ENCODE data around the gene TCEAL3. TPM values are rescaled to one million over a fixed set of nuclear protein-coding genes. Genes with fewer than 3 reads are reported as not detected.
"Not testable (repeated sequence)": the region's sequence is repeated elsewhere in the genome, so short reads cannot be mapped to it uniquely, and the experiment has no call there.

Gene TCEAL3
- total and polyA plus RNA-seq, 3 donors from 2014 or later = 56.7 to 65.8 (median 62.0) TPM

DNA sequence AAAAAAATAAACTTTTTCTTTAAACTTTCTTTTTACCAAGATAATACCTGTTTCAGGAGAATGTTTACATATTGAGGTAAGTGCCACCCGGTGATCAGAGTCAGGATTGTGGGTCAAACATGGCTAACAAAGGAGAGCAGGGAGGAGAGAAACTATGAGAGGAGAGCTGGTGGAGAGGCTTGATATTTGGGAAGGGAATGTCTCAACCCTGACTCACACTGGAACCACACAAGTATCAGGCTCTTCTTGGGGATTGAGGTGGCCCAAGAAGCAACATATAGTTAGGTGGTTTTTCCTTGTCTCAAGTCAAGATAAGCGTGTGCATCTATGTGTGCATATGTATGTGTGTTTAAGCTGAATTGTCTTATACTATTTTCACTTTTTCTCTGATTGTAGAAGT lies 27.7 kb downstream of the TCEAL3 start:
- intact Hi-C loops (cut with DNase I; ENCODE audit: low total_unique reads) = no loop called here
- Histone ChIP-seq H3K36me3 (ENCODE audit: low read depth, missing control alignments) (no peaks in the 10 kb centered on the region), H3K9me3 (no peaks in the 10 kb centered on the region), H3K4me3 (no peak overlapping the region), H3K27me3 (no peaks in the 10 kb centered on the region), H3K4me1 (no peaks in the 10 kb centered on the region), H3K27ac (no peak overlapping the region)
- no peak for DNase-seq
- TF ChIP-seq, protein P1, sequence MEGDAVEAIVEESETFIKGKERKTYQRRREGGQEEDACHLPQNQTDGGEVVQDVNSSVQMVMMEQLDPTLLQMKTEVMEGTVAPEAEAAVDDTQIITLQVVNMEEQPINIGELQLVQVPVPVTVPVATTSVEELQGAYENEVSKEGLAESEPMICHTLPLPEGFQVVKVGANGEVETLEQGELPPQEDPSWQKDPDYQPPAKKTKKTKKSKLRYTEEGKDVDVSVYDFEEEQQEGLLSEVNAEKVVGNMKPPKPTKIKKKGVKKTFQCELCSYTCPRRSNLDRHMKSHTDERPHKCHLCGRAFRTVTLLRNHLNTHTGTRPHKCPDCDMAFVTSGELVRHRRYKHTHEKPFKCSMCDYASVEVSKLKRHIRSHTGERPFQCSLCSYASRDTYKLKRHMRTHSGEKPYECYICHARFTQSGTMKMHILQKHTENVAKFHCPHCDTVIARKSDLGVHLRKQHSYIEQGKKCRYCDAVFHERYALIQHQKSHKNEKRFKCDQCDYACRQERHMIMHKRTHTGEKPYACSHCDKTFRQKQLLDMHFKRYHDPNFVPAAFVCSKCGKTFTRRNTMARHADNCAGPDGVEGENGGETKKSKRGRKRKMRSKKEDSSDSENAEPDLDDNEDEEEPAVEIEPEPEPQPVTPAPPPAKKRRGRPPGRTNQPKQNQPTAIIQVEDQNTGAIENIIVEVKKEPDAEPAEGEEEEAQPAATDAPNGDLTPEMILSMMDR (IDR thresholded peaks at IDR 0.05) = no peak
- TF ChIP-seq POLR2A (IDR thresholded peaks at IDR 0.05) = no peak
- 84 to 86% methylated on average over 2 of the region's 2 CpGs for WGBS, 2 donors

DNA sequence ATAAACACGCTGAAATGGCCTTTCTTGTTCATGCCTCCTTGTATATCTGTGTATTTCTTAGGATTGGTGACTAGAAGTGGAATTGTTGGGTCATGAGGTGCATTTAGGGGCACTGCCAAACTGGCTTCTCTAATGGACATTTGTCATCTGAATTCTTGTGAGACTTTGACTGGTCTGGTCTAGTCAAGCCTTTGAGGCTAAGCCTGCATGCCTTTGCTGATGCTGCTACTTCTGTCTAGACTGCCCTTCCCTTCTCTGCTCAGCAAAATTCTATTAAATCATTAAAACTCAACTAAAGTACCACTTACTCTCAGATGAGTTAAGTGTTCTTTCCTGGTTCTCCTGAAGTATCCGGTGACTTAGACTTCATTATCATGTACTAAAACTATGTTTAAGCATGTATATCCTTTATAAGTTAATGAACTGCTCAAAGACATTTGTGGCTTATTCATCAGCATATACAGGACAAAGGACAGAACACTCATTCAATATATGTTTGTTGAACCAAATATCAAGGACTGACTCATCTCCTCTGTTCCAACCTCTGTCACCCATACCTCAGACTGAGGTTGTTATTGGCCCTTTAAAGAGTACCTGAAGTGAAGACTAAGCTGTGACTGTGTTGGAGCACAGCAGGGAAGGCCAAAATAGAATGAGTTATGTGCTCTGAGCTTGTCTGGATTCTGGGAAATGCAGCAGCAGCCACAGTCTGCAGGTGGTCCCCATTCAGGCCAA lies 30.0 kb downstream of the TCEAL3 start:
- Histone ChIP-seq H3K27me3 (no peaks in the 10 kb centered on the region), H3K36me3 (ENCODE audit: low read depth, missing control alignments) (no peaks in the 10 kb centered on the region), H3K27ac (no peak overlapping the region), H3K4me1 (no peaks in the 10 kb centered on the region), H3K9me3 (no peaks in the 10 kb centered on the region), H3K4me3 (no peak overlapping the region)
- no peak for DNase-seq
- WGBS, 2 donors = 94 to 96% methylated on average over 2 of the region's 2 CpGs
- intact Hi-C loops (cut with DNase I; ENCODE audit: low total_unique reads) = no loop called here
- TF ChIP-seq POLR2A (IDR thresholded peaks at IDR 0.05) = no peak
- TF ChIP-seq, protein P1 (IDR thresholded peaks at IDR 0.05) = no peak

DNA sequence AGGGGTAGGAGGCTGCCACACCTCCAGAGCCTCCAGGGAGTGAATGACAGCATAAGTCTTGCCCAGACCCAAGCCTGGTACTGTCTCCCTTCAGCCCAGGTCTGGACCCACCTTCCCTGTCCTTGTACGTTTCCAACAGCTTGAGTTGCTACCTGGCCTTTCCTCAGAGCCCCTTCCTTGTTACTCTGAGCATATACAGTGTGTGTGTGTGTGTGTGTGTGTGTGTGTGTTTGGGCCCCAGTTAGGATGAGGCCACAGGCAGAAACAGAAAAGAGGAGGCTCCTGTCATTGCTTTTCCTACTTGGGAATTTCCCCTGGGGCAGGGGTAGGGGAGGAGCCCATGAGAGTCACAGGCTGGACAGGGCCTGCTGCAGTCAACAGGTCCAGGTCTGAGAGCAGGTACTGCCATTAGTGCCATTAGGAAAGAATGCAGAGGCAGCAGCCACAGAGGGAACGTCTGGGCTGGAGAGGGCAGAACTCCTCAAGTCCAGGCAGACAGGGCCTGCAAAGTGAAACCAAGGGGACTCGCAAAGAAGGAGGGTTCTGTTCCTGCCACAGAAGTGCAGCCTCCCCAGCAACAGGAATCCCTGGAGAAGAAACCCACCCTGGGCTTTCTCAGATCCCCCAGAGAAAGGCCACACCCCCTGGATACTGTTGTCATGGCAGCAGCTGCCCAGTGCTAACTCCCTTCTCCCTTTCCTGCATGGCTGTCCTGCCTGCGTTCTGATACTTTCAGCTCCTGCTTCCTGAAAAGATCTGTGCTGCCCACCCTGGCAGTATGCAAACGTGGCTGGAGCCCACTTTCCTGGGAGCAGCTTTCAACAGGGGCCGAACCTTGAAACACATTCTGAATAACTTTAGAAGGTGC lies 30.9 kb downstream of the TCEAL3 start:
- H3K27ac ChIP-seq; H3K4me1 ChIP-seq; H3K27me3 ChIP-seq; intact Hi-C loops (cut with DNase I; ENCODE audit: low total_unique reads); H3K4me3 ChIP-seq; H3K9me3 ChIP-seq; H3K36me3 ChIP-seq (ENCODE audit: low read depth, missing control alignments): not testable (repeated sequence)
- WGBS, 2 donors = 30 to 39% methylated on average over 2 to 4 of the region's 6 CpGs
- DNase-seq = peak; percentile 32

DNA sequence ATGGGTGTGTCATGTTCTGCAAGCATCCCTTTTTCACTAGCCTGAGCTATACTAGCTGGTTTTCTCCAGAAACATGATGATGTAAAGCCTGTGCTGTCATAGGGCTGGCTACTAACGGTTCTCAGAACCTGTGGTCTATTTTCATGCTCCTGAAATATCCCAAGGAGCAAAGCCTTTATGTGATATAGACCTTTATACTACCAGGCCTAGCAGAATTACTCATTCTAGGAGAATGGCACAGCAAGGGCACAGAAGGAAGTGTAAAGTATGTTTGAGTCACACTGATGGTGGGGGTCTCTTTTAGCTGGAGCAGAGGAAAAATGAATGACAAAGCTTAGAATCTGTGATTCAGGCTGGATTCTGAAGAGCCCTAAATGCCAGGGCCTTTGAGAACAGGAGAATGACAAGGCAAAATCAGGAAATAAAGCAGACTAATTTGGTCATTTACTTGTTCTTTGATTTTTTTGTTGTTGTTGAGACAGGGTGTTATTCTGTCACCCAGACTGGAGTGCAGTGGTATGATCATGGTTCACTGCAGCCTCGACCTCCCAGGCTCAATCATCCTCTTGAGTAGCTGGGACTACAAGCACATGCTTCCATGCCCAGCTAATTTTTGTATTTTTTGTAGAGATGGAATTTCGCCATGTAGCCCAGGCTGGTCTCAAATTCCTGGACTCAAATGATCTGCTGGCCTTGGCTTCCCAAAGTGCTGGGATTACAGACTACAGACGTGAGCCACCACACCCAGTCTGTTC lies 32.8 kb downstream of the TCEAL3 start:
- WGBS, 2 donors = 87 to 93% methylated on average over 4 of the region's 4 CpGs
- Histone ChIP-seq H3K36me3 (ENCODE audit: low read depth, missing control alignments) (no peaks in the 10 kb centered on the region), H3K27me3 (no peaks in the 10 kb centered on the region), H3K9me3 (no peaks in the 10 kb centered on the region), H3K4me1 (no peaks in the 10 kb centered on the region), H3K4me3 (no peak overlapping the region), H3K27ac (no peak overlapping the region)
- TF ChIP-seq, protein P1 (IDR thresholded peaks at IDR 0.05) = no peak
- TF ChIP-seq POLR2A (IDR thresholded peaks at IDR 0.05) = no peak
- intact Hi-C loops (cut with DNase I; ENCODE audit: low total_unique reads) = no loop called here
- DNase-seq = no peak

DNA sequence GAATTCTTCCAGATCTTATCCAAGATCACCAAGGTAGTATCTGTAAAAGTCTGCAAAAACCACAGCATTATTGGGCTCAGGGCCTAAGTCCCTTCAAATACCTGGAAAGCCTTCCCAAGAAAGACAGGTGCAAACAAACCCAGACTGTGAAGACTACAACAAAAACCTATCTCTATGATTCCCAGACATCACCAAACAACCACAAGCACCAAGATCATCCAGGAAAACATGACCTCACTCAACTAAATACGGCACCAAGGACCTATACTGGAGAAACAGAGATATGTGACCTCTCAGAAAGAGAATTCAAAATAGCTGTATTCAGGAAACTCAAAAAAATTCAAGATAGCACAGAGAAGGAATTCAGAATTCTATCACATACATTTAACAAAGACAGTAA lies 36.4 kb downstream of the TCEAL3 start:
- intact Hi-C loops (cut with DNase I; ENCODE audit: low total_unique reads) = no loop called here
- no peaks in the 10 kb centered on the region for H3K36me3 ChIP-seq (ENCODE audit: low read depth, missing control alignments)
- no peaks in the 10 kb centered on the region for H3K9me3 ChIP-seq
- no peaks in the 10 kb centered on the region for H3K4me1 ChIP-seq
- 100% methylated on average over 1 of the region's 1 CpG for WGBS, 2 donors
- no peak for DNase-seq
- H3K4me3 ChIP-seq = no peak overlapping the region
- TF ChIP-seq, protein P1 (IDR thresholded peaks at IDR 0.05) = no peak
- TF ChIP-seq POLR2A (IDR thresholded peaks at IDR 0.05) = no peak
- H3K27me3 ChIP-seq = no peaks in the 10 kb centered on the region
- H3K27ac ChIP-seq = no peak overlapping the region
